Amniotic stem cell (primary cell): ENCODE results near the gene TSHR.
A peak's percentile ranks its signal among the peaks of the same experiment; 100 is the strongest.
"Not testable (repeated sequence)": the region's sequence is repeated elsewhere in the genome, so short reads cannot be mapped to it uniquely, and the experiment has no call there.

Experiments
- DNase-seq: peaks from one replicate; lab custom pipeline; 2025; lab: John Stamatoyannopoulos, UW

The TSHR gene

DNA sequence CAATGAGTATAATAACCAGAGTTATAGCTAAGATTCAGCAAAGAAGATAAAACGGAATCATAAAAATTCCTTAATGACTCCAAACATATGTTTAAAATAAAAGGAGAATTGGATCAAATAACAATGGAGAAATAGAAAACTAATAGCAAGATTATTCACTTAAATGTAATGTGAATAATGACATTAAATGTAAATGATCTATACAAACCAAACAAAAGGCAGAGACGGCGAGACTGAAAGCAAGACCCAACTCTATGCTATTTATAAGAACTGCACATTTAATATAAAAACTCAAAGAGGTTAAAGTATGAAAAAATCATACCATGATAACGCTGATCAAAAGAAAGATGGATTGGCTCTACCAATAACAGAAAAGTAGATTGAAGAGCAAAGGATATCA lies 3.9 kb upstream of the TSHR start:
- DNase-seq, result no peak

DNA sequence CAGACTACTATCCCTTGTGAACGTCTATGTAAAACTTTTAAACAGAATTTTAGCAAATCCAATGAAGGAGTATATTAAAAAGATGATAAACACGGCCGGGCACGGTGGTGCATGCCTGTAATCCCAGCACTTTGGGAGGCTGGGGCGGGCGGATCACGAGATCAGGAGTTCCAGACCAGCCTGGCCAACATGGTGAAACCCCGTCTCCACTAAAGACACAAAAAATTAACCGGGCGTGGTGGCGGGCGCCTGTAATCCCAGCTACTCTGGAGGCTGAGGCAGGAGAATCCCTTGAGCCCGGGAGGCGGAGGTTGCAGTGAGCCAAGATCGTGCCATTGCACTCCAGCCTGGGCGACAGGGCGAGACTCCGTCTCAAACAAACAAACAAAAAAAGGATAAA lies 2.2 kb upstream of the TSHR start:
- DNase-seq, result not testable (repeated sequence)

GRCh38 chr14:80954687-80955299 lies 628 bp upstream of the TSHR start:
- peak; percentile 80 for DNase-seq

DNA sequence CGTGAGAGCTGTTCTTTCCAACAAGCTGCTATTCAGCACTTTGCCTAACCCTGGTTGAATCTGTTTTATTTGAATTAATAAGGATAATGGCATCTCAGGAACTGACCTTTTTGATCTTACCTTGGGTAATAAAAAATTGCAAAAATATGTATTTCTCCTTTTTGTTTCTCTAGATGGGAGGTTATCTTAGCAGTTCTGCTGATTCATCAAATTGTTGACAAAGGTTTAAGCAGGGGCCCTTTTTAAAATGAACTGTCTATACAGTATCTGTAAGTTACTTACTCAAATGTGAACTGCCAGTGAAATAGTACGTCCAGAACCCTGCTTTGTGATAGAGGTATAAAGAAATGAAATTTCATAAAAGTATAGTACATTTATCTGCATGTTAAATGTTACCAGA lies 681 bp downstream of the TSHR start:
- DNase-seq, result no peak

DNA sequence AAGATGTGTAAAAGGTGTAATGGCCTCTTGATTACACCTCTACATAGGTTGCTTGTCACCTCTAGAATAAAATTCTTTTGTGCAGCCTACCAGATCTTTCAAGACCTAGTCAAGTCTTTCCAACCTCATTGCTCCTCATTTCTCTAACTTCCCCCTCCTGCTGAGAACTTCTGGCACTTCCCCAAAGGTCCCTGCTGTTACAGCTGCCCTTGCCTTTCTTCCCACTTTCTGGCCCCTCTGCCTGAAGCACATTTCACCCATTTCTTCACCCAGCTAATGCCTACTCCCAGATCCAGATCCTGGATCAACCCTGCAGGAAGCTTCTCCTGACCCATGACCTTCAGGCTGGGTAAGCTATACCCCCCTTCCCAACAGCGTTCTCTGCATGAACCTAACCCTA lies 1.5 kb downstream of the TSHR start:
- no peak for DNase-seq

GRCh38 chr14:80957613-80958012 lies 2.2 kb downstream of the TSHR start:
- DNase-seq, result no peak

DNA sequence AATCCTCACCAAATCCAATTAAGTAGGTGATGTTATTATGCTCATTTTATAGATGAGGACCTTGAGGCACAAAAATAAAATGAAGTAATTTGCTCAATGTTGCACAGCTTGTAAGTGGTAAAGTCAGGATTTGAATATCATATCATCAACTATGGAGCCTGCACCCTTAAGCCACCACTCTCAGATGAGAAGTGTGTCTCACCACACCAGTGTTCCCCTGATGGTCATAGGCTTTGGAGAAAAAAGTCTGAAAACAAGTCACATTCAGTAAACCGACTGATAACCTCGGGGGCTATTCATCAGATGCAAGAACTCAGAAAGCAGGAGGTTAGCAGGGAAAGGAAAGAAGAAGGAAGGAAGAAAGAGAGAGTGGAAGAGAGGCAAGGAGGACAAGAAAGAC lies 2.8 kb downstream of the TSHR start:
- DNase-seq, result no peak

DNA sequence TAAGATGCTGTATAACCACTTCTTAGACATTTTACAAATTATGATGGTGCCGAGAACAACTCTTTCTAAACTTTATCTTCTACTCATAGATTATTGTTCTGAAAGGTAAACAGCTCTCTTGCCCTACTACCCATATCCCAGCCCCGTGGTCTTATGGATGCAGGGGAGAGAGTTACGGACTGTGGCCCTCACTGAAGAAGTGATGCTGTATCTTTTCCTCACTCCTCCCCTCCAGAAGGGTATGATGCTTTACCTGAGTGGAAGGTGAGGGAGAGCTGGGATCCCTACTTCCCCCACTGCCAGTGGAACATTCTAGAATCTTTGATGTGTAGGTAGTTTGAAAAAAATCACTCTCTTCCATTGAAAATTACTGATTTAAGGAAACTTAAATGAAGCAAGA lies 3.5 kb downstream of the TSHR start:
- no peak for DNase-seq

- DNase-seq, result no peak
These were observed 4.1 kb downstream of the TSHR start for GRCh38 chr14:80959496-80959895.

- DNase-seq, result no peak
These were observed 9.6 kb downstream of the TSHR start for GRCh38 chr14:80965037-80965436.

DNA sequence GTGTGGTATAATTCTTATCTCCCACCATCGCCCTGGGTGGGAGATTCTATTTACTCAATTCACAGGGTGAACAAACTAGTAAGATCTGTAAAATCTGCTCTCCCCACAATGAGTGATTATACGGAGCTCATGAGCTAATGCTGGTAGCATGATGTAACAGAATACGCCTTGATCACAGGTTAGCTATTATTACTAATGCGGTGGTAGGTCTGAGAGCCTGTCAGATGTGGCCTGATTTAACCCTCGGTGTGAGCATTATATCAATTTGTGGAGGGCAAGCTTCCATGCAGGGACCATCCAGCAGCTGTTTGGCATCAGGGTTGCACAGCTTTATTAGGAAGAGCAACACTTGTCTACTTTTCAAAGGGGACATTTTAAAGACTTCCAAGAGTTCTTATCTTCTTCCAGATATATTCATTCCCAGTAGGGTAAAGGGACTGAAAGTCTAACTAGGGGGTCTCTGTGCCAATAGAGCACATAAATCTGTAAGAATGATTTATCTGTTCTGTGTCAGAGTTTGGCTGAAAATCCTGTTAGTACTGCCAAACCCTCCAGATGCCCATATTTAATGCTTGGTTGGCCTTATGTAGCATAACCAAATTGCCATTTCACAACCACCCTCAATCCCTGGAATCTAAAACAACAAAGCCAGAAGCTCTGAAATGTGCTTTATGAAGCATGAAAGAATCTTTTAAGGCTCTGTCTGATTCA lies 18.7 kb downstream of the TSHR start:
- DNase-seq, result no peak

DNA sequence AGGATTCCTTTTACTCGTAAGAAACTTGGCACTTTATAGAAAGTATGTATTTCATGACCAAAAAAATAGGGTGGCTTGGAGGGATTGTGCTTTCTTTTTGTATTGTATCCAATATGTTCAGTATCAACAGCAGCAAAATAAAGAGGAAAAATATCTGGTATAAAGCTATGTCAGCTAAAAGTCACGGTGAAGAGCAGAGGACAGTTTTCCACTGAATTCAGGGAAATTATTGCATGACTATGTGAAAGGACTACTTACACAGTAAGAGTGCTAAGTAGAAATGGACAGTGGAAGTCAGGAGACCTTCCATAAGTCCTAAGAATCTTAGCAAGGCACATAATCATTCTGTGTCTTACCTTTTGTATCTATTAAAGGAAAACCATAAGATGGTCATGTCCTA lies 19.3 kb downstream of the TSHR start:
- no peak for DNase-seq

DNA sequence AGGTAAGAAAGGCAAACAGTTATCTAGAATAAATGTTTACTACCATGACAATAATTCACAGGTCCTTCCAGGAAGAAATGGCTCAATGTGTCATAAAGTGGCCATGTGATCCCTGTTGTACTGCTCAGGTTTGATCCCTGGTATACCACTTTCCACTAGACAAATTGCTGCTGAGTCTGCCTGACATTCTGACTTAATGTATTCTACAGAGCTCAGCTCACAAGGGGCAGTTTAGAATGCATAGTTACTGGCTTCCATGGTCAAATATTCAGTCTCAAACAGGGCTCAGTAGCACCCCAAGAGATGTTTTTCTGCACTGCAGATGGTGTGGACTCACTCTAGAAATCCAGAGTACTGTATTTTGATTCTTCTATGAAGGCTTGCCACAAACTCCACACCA lies 21.8 kb downstream of the TSHR start:
- DNase-seq, result no peak

DNA sequence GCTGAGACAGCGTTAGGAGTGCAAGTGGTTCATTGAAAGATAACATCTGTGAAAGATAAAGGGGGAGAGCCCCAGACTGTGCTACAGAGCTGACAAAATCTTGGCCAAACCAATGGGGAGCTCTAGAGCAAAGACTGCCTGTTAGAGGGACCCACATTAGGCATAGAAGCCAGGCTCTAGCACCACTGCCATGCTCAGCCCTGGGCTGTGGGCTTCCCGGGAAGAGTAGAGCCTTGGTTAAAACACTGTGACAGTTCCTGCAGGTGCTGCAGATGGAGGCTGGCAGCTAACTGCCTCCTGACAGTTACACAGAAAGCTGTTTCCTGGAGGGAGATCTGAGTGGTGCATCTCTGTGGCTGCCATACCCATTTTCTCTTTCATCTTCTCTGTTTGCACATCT lies 23.0 kb downstream of the TSHR start:
- DNase-seq, result no peak

DNA sequence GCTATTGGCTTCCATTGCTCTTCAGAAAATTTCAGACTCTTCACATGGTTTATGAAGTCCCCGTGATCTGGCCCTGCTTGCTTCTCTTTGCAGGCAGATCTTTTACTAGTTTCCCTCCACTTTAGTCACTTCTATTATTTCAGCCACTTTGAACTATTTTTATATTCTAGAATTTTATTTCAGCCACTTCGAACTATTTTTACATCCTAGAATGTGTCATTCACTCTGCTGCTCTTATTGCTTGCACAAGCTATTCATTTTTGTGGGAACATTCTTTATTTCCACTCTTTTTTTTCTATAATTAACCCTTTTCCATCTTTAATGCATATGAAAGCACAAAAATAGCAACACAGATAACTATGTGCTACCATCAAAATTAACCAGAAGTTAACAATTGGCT lies 24.5 kb downstream of the TSHR start:
- DNase-seq, result no peak

DNA sequence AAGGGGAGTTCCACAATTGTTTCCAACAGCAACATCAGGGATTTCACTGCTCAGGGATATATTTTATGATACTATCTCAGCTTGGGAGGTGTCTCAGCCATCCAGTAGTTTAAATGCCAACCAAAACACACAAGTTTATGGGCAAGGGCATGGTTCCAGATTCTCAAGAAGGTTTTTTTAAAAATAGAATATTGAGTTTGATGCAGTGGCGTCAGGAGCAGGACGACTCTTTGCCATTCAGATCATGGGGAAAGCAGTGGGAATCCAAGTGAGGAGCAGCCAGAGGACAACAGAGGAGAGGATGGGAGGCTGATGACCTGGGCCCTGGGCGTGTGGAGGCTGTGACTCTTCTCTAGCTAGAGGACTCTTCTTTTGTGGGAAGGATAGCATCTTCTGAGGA lies 25.7 kb downstream of the TSHR start:
- DNase-seq, result no peak

- no peak for DNase-seq
These were observed 26.3 kb downstream of the TSHR start for GRCh38 chr14:80981673-80982072.

- DNase-seq, result no peak
These were observed 27.3 kb downstream of the TSHR start for GRCh38 chr14:80982711-80983110.

- DNase-seq, result peak; percentile 30
These were observed 32.0 kb downstream of the TSHR start for GRCh38 chr14:80987235-80988032.

- no peak for DNase-seq
These were observed 32.8 kb downstream of the TSHR start for GRCh38 chr14:80988192-80988591.

GRCh38 chr14:80988735-80989429 lies 33.5 kb downstream of the TSHR start:
- DNase-seq, result no peak

- DNase-seq, result no peak
These were observed 37.2 kb downstream of the TSHR start for GRCh38 chr14:80992580-80992979.
